Measurements from ENCODE around the gene ZNF774.

ZNF774 gene

GRCh38 chr15:90316139-90316538 is 35.9 kb upstream of the ZNF774 start:
- no peak overlapping the region for H3K4me3 ChIP-seq (ENCODE audit: low read depth, low read length, poor library complexity, severe bottlenecking)
- no peaks in the 10 kb centered on the region for H3K27me3 ChIP-seq (ENCODE audit: insufficient read depth, low read length)
- no peaks in the 10 kb centered on the region for H3K79me2 ChIP-seq (ENCODE audit: insufficient read depth, low read length)
- no peak overlapping the region for H2AFZ ChIP-seq (ENCODE audit: low read length)
- no peaks in the 10 kb centered on the region for H3K36me3 ChIP-seq (ENCODE audit: insufficient read depth, low read length)
- no peaks in the 10 kb centered on the region for H3K9me3 ChIP-seq (ENCODE audit: low read length)
- no peak overlapping the region for H3K4me2 ChIP-seq (ENCODE audit: low read length)
- no peaks in the 10 kb centered on the region for H4K20me1 ChIP-seq (ENCODE audit: insufficient read depth, low read length)
- H3K9me2 ChIP-seq (ENCODE audit: low read depth, low read length), result no peaks in the 10 kb centered on the region
- peaks cover 3% of the 10 kb centered on the region for H3K4me1 ChIP-seq (ENCODE audit: insufficient read depth, low read length, severe bottlenecking)
- TF ChIP-seq CTCF (IDR thresholded peaks at IDR 0.05; ENCODE audit: low read length), result no peak
- TF ChIP-seq EZH2 (IDR thresholded peaks at IDR 0.05; ENCODE audit: borderline replicate concordance, low read length), result no peak
- H3F3A ChIP-seq (ENCODE audit: insufficient read depth, low read length), result no peaks in the 10 kb centered on the region
- no peak overlapping the region for H3K27ac ChIP-seq (ENCODE audit: low read depth, low read length, poor library complexity, severe bottlenecking)
- H3K9ac ChIP-seq (ENCODE audit: low read length), result no peak overlapping the region

GRCh38 chr15:90318591-90318990 is 33.5 kb upstream of the ZNF774 start:
- Histone ChIP-seq H3K4me2 (ENCODE audit: low read length) (no peak overlapping the region), H3K9me2 (ENCODE audit: low read depth, low read length) (no peaks in the 10 kb centered on the region), H2AFZ (ENCODE audit: low read length) (no peak overlapping the region), H3K9ac (ENCODE audit: low read length) (no peak overlapping the region), H3K79me2 (ENCODE audit: insufficient read depth, low read length) (no peaks in the 10 kb centered on the region), H3K27me3 (ENCODE audit: insufficient read depth, low read length) (no peaks in the 10 kb centered on the region), H3K4me3 (ENCODE audit: low read depth, low read length, poor library complexity, severe bottlenecking) (no peak overlapping the region), H4K20me1 (ENCODE audit: insufficient read depth, low read length) (no peaks in the 10 kb centered on the region), H3K36me3 (ENCODE audit: insufficient read depth, low read length) (no peaks in the 10 kb centered on the region), H3K9me3 (ENCODE audit: low read length) (no peaks in the 10 kb centered on the region), H3K4me1 (ENCODE audit: insufficient read depth, low read length, severe bottlenecking) (peaks cover 3% of the 10 kb centered on the region), H3F3A (ENCODE audit: insufficient read depth, low read length) (no peaks in the 10 kb centered on the region), H3K27ac (ENCODE audit: low read depth, low read length, poor library complexity, severe bottlenecking) (no peak overlapping the region)
- TF ChIP-seq CTCF (IDR thresholded peaks at IDR 0.05; ENCODE audit: low read length), result no peak

- Histone ChIP-seq H4K20me1 (ENCODE audit: insufficient read depth, low read length) (no peaks in the 10 kb centered on the region), H3K27me3 (ENCODE audit: insufficient read depth, low read length) (no peaks in the 10 kb centered on the region), H3K4me1 (ENCODE audit: insufficient read depth, low read length, severe bottlenecking) (peaks cover 3% of the 10 kb centered on the region), H3K9me2 (ENCODE audit: low read depth, low read length) (no peaks in the 10 kb centered on the region), H3F3A (ENCODE audit: insufficient read depth, low read length) (no peaks in the 10 kb centered on the region), H3K4me3 (ENCODE audit: low read depth, low read length, poor library complexity, severe bottlenecking) (no peak overlapping the region), H3K4me2 (ENCODE audit: low read length) (no peak overlapping the region), H3K9ac (ENCODE audit: low read length) (no peak overlapping the region), H3K36me3 (ENCODE audit: insufficient read depth, low read length) (no peaks in the 10 kb centered on the region), H3K9me3 (ENCODE audit: low read length) (no peaks in the 10 kb centered on the region), H3K79me2 (ENCODE audit: insufficient read depth, low read length) (no peaks in the 10 kb centered on the region), H3K27ac (ENCODE audit: low read depth, low read length, poor library complexity, severe bottlenecking) (no peak overlapping the region), H2AFZ (ENCODE audit: low read length) (no peak overlapping the region)
- no peak for TF ChIP-seq EZH2 (IDR thresholded peaks at IDR 0.05; ENCODE audit: borderline replicate concordance, low read length)
- TF ChIP-seq CTCF (IDR thresholded peaks at IDR 0.05; ENCODE audit: low read length), result peak; percentile 96
These were observed 31.8 kb upstream of the ZNF774 start for GRCh38 chr15:90320062-90320884.
